ENCODE data around the gene RALGDS.
A peak's percentile ranks its signal among the peaks of the same experiment; 100 is the strongest.
"Not testable (repeated sequence)": the region's sequence is repeated elsewhere in the genome, so short reads cannot be mapped to it uniquely, and the experiment has no call there.

- not testable (repeated sequence) for TF ChIP-seq CTCF (IDR thresholded peaks at IDR 0.05)
- TF ChIP-seq POLR2A (IDR thresholded peaks at IDR 0.05): peak; percentile 18 to 72 (median 69)
These were observed 50.5 kb downstream of the RALGDS start for GRCh38 chr9:133070500-133070961.
